PC-9 (cell line): Measurements from ENCODE around the gene BMERB1.

ENCODE experiments used
- CTCF ChIP-seq: fragments of 200-600 bp; sonication (generic); conservative IDR thresholded peaks from 2 replicates; pipeline ENCODE4 v1.6.1; 2017; ENCODE audit warnings: mixed run types, antibody characterized with exemption, mild to moderate bottlenecking, moderate library complexity
- EZH2 ChIP-seq: fragments of 200-600 bp; sonication (generic); IDR thresholded peaks from 2 replicates; pipeline ENCODE4 v1.8.0; 2017; ENCODE audit warnings: antibody characterized with exemption, low read depth

- TF ChIP-seq EZH2 (no peak), CTCF (no peak)
These were observed 23.6 kb downstream of the BMERB1 start for GRCh38 chr16:15457958-15458357.
